OCI-M2 (cell line): ENCODE results near the gene ZNF804A.
A peak's percentile ranks its signal among the peaks of the same experiment; 100 is the strongest.

Source experiments
- DNase-seq: peaks from one replicate; lab custom pipeline; 2025; ENCODE audit not compliant: unreplicated experiment; lab: John Stamatoyannopoulos, UW

The ZNF804A gene

DNA sequence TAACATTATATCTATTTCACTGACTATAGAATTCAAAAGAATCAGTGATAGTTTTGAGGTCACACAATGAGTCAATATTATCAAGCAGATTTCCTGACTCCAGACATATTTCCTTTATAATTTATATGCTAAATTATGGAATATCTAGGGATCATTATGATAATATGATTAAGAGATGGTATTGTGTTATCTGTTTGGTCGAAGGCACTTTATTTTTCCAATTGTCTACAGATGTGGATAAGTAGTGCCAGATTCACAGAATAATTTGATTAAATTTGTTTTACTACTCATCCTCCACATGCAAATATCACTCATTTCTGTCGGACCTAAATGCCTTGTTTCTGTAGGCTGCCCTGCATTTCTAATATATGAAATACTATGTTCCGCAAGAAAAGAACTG is 4.4 kb downstream of the ZNF804A start:
- DNase-seq = no peak

DNA sequence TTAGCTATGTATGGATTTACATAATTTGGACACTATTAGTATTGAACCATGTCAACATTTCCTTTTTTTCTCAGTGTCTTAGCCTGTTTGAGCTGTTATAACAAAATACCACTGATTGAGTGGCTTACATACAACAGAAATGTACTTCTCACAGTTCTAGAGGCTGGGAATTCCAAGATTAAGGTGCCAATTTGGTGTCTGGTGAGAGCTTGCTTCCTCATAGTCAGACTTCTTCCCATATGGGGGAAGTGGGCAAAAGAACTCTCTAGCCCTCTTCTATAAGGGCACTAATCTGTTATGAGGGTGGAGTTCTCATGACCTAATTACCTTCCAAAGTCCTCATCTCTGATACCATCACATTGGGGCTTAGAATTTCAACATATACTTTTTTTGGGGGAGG is 12.6 kb downstream of the ZNF804A start:
- no peak for DNase-seq

DNA sequence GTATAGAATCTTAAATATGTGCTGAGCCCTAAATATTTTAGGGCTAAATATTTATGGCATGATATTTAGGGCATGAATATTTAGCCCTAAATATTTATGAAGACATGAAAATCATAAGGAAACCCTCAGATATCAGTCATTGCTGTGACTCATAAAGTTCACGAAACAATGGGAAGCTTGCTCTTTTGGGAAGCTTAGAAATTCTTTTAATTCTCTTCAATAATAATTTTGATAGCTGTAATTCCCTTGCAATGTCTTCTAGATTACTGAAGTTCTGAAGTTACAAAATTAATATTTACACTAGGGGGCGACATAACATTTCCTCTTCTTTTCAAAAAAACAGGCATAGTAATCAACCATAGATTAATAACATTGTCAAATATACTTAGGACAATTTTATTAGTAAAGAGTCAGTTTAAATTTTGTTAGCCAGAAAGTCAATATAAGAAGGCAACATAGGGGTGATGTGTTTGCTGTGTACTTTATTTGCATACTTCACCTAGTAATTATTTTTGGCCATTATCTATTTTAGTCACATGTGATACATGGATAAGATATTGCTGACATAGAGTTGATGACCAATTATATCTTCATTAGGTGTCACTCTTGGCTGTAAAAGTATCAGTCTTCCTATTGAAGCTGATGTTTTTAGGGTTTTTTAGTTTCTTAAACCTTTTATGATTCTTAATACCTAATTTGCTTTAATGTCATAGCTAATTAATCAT is 13.2 kb downstream of the ZNF804A start:
- no peak for DNase-seq

DNA sequence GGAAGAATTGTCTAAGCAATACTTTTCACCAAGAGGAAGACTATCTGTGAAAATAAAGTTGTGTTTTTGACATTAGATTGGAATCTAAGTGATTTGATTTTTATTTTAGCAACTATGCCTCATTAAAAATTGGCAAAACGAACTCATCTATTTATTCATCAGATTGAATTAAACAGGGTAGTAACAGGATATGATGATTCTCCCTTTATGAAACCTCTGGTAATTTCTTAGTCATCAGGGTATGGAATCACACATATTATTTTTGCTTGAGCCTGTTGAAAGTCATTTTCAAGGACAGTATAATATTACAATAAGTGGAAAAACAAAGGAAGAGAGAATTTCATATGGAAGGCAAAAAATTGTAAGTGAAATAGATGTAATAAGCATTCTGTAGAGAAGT is 22.0 kb downstream of the ZNF804A start:
- no peak for DNase-seq

DNA sequence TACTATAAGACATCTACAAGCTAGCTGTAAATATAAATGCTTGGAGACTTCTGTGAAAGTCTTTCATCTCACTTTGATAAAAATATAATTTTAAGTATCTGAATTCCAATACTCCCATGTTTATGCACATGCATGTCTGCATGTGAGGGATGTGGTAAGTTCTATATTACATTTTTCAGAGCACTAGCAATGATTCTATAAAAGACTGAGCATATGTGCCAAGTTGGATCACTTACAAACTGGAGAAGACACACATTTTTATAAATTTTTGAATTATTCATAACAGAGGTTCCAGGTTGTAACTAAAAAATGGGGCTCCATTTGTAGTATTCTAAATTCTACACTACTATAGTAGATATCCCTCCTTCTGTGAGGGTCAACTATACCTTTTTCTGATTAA is 26.0 kb downstream of the ZNF804A start:
- DNase-seq = no peak

DNA sequence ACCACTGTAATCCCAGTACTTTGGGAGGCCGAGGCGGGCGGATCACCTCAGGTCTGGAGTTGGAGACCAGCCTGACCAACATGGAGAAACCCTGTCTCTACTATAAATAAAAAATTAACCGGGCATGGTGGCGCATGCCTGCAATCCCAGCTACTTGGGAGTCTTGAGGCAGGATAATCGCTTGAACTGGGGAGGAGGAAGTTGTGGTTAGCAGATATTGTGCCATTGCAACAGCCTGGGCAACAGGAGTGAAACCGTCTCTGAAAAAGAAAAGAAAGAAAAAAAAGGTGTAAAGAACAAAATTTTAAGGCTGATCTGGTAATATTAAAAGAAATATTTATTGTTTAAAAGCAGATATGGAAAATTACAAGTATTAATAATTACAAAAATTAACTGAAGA is 29.7 kb downstream of the ZNF804A start:
- no peak for DNase-seq

DNA sequence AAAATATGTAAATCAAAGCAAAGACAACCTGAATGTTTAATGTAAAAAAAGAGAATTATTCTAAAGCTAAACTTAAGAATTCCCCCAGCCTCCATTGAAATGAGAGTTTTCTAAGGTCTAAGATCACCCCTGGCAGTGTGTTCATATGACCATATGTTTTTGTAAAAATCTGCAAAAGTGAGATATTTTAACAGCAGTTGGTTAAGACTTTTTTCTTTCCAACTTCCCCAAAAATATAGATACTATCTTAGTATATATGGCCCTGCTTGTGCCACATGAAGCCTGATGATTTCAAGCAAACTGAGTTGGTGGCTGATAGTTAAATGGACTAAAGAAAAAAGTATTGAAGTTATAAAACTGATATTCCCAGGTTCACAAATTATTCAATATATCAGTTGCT is 35.4 kb downstream of the ZNF804A start:
- peak; percentile 40 for DNase-seq

DNA sequence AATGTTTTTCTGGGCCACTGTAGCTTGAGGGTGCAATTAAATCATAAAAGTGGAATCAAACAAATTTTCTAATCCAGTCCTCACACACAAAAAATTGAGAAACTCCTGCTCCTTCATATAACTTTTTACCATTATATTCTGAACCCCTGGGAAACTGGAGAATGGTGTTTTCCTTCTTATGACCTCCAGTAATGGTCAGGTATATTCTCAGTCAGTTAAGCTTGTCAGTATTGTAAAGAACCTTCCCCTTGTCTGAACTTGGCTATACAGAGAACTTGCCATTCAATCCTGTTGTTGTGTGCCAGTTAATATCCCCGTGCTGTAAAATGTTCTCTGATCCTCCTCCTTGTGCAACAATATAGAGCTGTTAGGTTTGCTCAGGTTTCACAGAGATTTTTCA is 39.5 kb downstream of the ZNF804A start:
- DNase-seq = no peak

DNA sequence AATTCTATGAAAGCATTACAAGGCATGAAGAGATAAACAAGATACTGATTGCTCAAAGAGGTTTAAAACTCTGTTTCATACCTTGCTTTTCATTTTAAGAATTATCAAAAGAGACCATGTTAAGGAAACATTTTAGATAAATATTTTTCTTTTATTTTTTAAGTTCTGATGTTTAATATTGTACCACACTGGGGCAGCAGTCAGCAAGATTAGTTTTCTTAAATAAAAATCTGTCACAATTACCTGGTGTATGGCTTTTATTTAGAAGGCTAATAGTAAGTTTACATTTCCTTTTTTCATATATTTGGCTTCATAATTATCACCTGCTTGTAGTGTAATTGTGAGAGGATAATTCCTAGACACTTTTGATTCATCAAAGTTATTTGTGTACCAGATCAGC is 46.4 kb downstream of the ZNF804A start:
- DNase-seq = no peak

DNA sequence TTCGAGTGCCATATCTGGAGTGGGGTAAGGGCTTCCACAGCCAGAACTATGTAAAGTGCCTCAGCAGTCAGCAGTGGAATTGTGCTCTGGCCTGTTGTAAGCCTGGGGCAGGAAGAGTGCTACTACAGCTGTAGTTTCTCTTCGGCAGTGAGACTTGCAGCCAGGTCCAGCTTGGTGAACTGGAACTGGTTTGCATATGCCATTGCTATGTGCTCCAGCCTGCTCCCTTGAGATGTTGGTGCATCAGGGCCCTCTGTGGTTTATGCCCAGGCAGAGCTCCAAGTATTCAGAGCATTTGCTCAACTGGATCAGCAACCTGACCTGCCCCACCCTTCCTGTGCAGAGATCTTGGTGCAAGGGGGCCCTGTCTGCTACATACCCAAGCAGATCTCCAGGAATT is 47.8 kb downstream of the ZNF804A start:
- DNase-seq = no peak

DNA sequence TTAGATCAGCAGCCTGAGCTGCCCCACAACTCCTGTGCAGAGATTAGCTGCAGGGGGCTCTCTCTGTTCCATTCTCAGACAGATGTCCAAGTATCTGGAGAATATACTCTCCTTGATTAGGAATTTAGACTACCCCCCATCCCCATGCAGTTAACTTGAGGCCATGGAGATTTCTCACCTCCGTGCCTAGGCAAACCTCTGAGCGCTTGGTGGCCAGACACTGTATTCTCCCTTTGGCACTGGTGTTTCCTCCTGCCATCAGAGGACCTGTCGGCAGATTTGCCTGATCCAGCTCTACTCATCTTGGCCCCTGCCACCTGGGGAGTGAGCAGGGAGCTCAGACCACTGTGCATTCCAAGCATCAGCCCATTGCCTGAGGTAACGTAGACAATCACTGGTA is 48.3 kb downstream of the ZNF804A start:
- DNase-seq = no peak

DNA sequence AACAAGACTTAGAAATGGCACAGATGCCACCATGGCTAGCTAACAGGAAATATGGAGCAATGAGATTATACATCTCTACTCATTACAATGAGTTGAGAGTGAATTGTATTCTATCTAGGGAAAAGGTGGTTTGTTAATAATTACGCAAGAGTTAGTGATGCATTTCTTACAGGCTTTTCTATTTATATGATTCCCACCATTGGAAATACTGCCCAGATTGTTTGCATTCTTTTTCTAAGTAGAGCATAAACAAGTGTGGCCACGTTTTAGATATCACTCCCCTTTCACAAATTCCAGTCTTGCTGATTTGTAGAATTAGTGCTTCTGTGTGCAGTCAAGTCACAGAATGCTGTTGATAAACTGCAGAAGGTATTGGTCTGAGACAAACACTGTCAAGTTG is 56.6 kb downstream of the ZNF804A start:
- no peak for DNase-seq

DNA sequence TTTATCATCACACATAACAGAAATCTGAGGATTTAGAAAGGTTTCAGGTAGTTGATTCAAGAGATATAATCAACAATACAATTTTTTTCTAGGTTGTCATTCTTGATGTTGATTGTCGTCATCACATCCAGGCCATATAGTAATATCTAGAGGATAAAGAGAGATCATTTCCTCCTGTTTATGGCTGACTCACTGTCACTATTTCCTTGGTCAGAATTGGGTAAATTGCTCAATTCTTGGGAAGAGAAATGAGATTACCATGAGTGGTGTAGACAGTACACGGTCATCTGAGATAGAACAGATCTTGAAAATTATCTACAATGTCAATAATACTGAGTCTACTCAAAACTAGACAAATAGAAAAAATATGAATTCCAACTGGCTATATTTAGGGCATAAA is 78.8 kb downstream of the ZNF804A start:
- DNase-seq = no peak

DNA sequence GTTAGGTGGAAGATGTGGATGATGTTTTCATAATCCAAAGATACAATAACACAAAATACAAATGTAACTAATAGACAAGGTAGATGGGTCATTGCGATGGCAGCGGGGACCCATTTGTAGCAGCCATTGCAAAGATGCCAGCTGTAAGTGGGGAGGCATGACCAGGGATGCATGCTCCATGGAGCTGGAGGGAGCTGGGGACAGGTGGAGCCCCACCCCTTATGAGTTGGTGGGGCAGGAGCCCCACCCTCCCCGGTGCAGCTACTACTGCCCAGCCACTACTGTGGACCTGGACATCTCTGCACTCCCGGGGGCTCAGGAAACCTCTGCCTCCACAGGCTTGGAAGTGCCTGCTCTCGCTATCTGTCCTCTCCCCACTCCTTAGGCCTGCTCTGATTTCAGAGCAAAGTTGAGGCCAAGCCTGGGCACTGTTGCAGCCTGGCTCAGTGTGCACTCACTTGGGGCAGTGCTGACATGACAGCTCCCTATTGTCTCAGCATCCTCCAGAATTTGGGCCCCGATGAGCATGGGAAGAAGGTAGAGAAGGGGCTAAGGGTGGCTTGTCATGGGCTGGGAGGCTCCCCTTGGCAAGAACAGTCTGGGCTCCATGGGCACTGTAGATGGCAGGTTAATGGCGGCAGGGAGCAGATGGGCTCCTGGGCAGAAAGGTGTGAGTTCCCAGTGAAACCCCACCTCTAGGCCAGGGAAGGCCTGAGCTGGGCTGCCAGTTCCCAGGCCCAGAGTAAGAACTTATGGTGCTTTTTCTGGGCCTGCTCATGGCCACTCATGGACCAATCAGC is 81.1 kb downstream of the ZNF804A start:
- no peak for DNase-seq

DNA sequence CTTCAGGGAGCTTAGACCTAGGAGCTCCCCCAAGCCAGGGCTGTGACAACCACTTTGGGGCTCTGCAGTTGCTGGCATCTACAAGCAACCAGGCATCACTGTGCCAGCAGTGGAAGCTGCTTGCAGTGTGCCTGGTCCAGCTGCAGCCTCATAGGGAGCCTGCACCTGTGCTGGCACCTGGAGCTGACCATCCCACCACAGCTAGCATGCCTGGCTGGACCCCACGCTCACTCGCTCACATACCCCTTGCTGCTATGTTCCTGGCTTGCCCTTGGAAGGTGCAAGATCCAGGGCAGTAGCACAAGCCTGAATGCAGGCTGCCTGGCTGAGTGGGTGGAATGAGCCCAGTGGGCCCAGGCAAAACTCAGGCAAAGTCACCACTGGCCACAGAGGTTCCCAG is 82.5 kb downstream of the ZNF804A start:
- DNase-seq = no peak

DNA sequence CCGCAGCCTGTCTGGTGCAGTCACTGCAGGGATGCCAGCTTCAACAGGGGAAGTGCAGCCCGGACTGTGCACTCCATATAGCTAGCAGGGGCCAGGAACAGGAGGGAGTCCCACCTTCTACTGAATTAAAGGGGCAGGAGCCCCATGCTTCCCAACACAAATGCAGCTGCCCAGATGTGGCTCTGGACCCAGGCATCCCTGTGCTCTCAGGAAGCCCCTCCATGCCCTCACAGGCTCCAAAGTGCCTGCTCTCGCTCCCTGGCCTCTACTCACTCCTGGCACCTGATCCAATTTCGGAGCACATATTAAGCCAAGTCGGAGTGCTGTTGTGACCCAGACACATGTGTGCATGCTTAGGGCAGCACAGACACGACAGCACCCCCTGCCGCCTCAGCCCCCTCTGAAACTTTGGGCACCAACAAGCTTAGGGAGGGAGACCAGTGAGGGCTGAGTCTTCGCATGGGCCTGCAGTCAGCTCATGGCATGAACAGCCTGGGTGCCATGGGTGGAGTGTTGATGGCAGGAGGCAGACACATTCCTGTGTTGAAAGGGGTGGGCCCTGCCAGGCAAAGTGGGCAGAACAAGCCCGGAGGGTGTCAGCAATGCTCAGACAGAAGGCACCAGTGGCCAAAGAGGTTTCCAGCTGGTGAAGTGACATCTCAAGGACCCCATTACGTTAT is 83.5 kb downstream of the ZNF804A start:
- DNase-seq = no peak

DNA sequence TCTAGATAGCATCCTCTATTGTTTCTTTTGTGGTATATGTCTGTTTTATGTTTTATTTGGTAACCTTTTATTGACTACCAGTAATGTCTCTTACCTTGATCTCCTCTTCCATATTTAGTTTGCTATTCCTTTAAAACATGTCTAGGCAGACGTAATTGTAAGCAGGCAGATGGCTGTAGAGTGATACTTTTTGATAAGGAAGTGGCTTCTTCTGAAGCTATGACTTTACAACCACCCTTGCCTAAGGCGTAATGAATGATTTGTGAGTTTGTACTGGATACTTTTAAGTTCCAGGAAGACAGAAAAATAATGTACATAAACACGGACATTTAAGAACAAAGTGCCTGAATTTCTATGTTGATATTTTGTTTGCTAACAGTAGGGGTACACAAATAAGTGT is 85.6 kb downstream of the ZNF804A start:
- DNase-seq = no peak

DNA sequence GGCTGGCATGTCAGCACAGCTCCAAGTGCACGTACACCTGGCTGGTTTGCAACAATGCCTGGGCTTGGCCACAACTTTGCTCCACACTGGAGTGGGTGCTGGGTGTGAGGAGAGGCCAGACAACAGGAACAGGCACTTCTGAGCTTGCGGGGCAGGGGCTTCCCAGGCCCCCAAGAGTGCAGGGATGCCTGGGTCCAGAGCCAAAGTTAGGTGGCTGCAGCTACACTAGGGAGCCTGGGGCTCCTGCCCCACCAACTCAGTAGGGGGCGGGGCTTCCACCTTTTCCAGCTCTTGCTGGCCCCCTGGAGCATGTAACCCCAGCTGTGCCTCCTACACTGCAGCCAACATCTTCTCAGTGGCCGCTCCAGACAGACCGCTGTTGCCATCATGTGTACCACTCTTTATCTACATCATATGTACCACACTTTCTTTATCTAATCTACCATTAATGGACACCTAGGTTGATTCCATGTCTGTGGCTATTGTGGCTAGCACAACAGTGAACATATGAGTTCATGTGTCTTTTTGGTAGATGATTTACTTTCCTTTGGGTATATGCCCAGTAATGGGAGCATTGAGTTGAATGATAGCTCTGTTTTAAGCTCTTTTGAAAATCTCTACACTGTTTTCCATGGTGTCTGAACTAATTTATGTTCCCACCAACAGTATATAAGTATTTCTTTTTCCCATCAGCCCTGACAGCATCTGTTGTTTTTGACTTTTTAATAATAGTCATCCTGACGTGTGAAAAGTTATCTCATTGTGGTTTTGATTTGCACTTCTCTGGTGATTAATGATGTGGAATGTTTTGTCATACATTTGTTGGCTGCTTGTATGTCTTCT is 87.9 kb downstream of the ZNF804A start:
- DNase-seq = no peak

DNA sequence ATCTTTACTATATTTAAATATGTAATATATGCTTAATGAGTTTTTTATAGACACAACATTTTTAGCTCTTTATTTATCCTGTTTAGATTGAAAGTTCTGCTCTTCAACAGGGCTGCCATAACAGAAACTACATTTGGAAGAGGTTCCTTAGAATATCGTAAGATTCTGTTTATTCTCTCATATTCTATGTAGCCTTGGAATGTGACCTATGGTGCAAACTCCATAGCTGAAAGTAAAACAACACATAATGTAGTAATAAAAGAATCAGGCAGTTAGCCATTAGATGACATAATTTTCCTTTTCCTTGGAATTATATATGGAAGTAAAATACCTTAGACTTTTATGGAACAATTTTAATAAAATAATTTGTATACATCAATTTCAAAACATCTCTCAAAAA is 91.3 kb downstream of the ZNF804A start:
- DNase-seq = no peak

DNA sequence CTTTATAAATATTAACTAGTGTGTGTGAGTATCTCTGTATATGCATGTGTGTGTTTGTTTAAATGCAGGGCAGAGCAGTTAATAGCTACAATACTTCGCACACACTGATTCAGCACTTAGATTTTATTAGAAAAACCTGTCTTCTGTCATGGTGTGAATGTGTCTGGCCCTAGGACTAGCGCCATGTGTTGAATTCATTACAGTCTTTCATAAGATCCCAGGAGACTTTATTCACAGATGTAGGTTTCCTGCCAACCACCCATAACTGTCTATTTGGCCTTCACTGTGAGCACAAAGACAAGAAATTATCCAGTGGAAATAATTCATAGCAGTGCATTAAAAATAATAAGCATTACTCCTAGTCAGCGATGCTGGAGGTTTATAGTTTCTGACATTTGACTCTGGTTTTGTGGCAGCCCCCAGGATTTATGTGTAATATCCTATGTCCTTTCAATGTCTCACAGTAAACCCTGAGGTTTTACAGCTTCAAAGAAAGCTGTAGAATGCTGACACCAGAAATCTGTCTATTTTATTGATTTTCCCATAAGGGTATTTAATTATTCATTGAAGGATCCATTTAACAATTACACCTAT is 93.9 kb downstream of the ZNF804A start:
- DNase-seq = no peak

DNA sequence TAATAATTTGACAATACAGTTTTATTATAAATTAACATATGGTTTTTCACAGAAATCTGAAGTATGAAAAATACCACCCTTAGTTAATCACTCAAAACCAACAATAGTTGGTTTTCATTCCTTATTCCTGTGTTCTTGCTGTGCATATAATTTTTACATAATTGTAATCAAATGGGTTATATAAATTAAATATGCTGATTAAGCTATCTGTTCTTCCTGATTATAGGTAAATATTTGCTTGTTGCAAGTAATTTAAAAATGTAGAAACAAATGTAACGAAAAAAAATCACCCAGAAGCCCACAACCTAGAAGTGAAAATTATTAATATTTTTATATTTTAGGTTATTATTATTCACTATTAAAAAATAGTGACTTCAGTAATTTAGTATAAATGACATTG is 98.3 kb downstream of the ZNF804A start:
- DNase-seq = no peak
